ENCODE measurements around the gene RBBP8. TPM values are rescaled to one million over a fixed set of nuclear protein-coding genes. Genes with fewer than 3 reads are reported as not detected.

Gene RBBP8
- total and polyA plus RNA-seq, 2 donors (not counting 3 experiments of a cell fraction or from before 2014, with no cell fraction given) = 3.0 to 13.5 TPM

GRCh38 chr18:22956226-22956625 is 23.1 kb downstream of the RBBP8 start:
- Histone ChIP-seq H3K4me1 (ENCODE audit: control insufficient read depth, extremely low read depth, insufficient read depth, low read length) (peaks cover 16% of the 10 kb centered on the region), H3K9me1 (replicated peaks; ENCODE audit: control insufficient read depth, extremely low read depth, insufficient read depth, low read length) (no peaks in the 10 kb centered on the region), H4K20me1 (replicated peaks; ENCODE audit: control insufficient read depth, extremely low read depth, insufficient read depth, low read length) (no peaks in the 10 kb centered on the region), H3K4me3 (replicated peaks in 1 of 3; ENCODE audit: insufficient read depth in 1 of 3, low read depth in 1 of 3, low read length in 3 of 3) (no peak overlapping the region), H3K27me3 (ENCODE audit: control insufficient read depth in 2 of 2, insufficient read depth in 2 of 2, low read length in 2 of 2) (no peaks in the 10 kb centered on the region), H3K36me3 (ENCODE audit: control insufficient read depth in 2 of 2, extremely low read depth in 1 of 2, insufficient read depth in 2 of 2, low read length in 2 of 2) (no peaks in the 10 kb centered on the region), H2AFZ (ENCODE audit: low read depth, low read length) (no peak overlapping the region), H3K4me2 (ENCODE audit: insufficient read depth, low read length) (no peak overlapping the region), H3K79me2 (ENCODE audit: control insufficient read depth, insufficient read depth, low read length) (no peaks in the 10 kb centered on the region), H3K27ac (ENCODE audit: insufficient read depth, low read depth, low read length) (no peak overlapping the region), H3K9ac (replicated peaks; ENCODE audit: extremely low read depth, insufficient read depth, low read length) (no peak overlapping the region), H3K9me3 (replicated peaks; ENCODE audit: control insufficient read depth, insufficient read depth, low read length) (no peaks in the 10 kb centered on the region)
- no peak for TF ChIP-seq JUN (IDR thresholded peaks at IDR 0.05; ENCODE audit: borderline replicate concordance, insufficient read depth, insufficient read length, low read depth)
- TF ChIP-seq POLR2A (IDR thresholded peaks at IDR 0.05; ENCODE audit: low read depth, low read length) = no peak
- TF ChIP-seq CTCF (IDR thresholded peaks at IDR 0.05; ENCODE audit: extremely low read depth in 1 of 2, insufficient read depth in 1 of 2, low read depth in 1 of 2, low read length in 2 of 2) = no peak
- TF ChIP-seq POLR2AphosphoS5 (IDR thresholded peaks at IDR 0.05; ENCODE audit: insufficient read depth, low read depth, low read length) = no peak
- no peak for TF ChIP-seq MYC (IDR thresholded peaks at IDR 0.05; ENCODE audit: low read depth, low read length)
- no peak for TF ChIP-seq EZH2 (IDR thresholded peaks at IDR 0.05; ENCODE audit: borderline replicate concordance, low read depth, low read length, severe bottlenecking)
- no peak for TF ChIP-seq GATA2 (IDR thresholded peaks at IDR 0.05; ENCODE audit: insufficient read depth, insufficient read length, low read depth, low read length)
- no peak for TF ChIP-seq FOS (IDR thresholded peaks at IDR 0.05; ENCODE audit: borderline replicate concordance, insufficient read depth, low read length)
- TF ChIP-seq MAX (IDR thresholded peaks at IDR 0.05; ENCODE audit: insufficient read depth, insufficient read length) = no peak
- no TSS peak for BruUV-seq (replicated peaks)
- FAIRE-seq (no peak), DNase-seq (ENCODE audit: low read depth, low spot score) (no peak)
- intact Hi-C loops (cut with micrococcal nuclease) (no loop called here), dilution Hi-C loops (cut with MboI; ENCODE audit: extremely low pct_ligation_motif_present, low sequenced_read_pairs) (no loop called here)
- ChIA-PET CTCF (interaction anchor here (1.0 to 2.4 kb wide), 5 partner anchors 12 to 142 kb away, joined by 3 to 23 read pairs (median 5); no protein-coding TSS in a partner anchor), POLR2A (no interaction called here)
